NCI-H774 (cell line): ENCODE measurements around the gene TIMM17B.
A peak's percentile ranks its signal among the peaks of the same experiment; 100 is the strongest.

Source experiments
- DNase-seq: peaks from one replicate; lab custom pipeline; 2025; lab: John Stamatoyannopoulos, UW

The TIMM17B gene

DNA sequence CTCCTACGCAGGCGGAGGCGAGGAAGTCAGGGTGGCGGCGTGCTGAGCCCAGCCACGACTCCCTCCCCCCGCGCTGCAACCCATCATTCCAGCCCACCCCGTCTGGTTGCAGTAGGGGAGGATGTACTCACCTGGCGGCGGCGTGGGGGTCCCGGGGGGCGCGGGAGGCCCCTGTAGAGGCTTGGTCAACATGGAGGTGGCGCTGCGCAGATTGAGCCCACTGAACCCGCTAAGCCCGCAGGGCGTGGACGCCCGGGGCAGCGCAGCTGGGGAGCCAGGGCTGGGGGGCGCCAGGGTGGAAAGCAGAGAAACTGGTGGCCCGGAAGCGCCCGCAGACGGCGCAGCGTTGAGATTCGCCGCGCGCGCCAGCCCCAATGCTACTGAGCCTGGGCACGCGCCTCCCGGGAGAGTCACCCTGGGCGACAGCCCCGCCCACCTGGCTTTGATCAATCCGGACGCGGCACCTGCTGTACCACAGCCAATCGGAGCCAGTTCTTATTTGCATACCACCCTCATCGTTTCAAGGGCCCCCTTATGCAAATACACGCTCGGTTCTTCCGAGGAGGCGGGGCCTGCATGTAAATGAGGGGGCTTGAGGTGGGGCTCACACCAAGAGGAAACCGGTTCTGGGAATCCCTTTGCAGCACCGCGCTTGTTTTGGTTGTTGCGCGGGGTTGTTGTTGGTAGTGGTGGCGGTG lies 21.2 kb upstream of the TIMM17B start, which contains the start of gene PIM2:
PIM2 (minus strand) TSS at position 382 of the 698 bp plus-strand sequence; CDS start at position 192, 190 bp downstream.
- DNase-seq = peak; percentile 91

DNA sequence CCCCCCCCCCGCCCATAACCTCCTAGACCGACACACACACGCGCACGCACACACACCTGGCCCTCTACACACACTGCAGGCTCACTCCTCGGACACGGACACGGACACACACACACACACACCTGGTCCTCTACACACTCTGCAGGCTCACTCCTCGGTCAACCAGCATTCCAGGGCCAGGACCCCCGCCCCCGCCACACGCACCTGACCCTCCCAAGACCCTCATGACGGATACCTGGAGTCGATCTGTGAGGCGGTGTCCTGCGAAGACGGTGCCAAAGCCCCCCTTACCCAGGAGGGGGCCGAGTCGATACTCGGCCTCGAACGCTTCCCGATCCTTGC lies 20.7 kb upstream of the TIMM17B start:
- DNase-seq = no peak

DNA sequence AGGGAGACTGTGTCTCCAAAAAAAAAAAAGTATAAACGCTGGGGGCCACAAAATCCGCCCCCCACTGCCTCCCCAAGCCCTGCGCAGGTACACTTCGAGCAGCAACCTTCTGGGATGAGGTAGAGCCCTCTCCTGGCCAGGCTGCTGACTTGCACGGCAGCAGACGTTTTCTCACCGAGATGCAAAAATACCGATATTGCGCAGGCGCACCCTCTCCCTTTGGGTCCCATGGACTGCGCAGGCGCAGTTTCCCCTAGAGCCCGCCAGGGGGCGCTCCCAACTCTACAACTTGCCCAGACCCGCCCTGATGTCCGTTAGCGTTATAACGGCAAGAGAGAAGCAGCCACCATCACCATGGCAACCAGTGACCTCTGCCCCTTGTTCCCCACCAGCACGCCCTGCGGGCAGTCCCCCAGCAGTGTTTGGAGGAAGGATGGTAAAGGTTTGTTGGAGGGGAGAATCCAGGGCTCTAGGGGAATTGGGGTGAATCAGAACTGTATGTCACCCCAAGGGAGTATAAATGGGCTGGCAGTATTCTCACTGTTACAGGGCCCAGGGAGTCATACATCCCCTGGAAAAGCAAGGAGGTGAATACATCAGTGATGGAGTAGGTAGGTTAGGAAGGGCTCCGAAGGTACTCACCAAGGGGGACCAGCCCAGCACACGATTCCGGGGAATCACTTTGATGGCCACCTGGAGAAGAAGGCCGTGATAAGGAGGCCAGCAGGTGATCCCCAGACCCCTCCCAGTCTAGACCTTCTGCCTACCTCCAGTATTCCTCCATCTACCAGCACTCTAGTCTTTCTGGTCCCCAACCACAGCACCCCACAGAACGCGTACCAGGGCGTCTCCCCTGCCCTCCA lies 19.8 kb upstream of the TIMM17B start:
- peak; percentile 80 for DNase-seq

DNA sequence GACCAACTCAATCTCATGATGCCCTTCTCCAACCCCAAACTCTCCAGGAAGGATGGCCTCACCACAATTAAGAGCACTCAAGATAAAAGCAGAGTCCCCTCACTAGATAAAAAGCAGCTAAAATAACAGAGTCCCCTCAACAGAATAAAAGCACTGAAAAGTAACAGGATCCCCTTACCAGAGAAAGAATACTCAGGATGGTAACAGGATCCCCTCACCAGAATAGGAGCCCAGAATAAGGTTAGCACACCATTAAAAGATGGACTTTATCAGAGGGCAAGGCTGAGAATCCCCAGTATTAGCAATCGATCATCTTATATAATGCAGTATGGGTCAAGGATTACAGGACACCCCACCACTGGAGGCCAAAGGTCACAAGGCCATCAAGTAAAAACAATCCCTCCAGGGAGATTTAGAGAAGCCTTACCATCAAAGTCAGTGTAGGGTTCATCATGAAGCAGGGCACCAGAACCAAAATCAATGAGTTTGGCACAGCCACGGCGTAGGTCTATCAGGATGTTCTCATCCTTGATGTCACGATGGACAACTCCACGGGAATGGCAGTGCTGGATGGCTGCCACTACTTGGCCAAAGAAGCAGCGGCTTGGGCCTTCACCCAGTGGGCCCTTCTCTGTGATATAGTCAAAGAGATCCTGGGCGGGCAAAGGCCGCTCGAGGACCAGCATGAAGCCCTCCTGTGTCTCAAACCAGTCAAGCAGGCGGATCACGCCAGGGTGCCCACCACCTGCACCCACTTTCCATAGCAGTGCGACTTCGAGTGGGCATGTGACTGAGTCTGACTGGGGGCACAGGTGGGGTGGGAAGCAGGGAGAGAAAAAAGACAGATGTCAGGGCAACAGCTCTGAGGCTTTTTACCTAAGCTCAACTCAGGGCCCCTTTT lies 17.3 kb upstream of the TIMM17B start:
- no peak for DNase-seq

DNA sequence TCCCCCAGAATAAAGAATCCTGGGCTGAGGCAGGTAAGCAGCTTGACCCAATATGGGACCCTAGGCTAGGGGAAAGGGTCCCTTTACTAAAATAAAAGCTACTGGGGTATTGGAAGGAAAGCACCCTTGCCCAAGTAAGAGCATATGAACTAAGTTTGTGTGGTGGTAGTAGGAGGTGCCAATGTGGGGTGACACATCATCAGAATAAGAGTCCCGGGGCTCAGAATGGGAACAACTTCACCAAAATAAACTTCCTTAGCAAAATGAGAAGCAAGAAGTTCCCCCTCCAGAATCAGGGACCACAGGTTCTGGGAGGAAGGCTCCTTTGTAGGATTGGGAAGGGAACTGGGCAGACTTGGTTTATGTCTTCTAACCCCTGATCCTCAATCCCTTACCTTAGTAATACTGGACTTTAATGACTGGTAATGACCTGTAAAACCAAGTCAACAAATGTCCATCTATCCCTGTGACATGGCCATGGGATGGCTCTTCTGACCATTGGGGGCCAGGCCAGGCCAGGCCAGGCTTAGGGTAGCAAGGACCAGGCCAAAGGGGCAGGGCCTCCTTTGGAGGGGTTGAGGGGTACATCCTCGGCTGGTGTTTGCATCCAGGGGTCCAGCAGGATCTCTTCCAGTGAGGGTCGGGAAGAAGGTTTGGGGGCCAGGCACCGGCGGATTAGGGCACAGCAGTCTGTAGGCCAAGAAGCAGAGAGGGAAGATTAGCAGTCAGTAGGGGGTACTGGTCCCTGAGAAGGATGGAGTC lies 16.2 kb upstream of the TIMM17B start:
- no peak for DNase-seq

DNA sequence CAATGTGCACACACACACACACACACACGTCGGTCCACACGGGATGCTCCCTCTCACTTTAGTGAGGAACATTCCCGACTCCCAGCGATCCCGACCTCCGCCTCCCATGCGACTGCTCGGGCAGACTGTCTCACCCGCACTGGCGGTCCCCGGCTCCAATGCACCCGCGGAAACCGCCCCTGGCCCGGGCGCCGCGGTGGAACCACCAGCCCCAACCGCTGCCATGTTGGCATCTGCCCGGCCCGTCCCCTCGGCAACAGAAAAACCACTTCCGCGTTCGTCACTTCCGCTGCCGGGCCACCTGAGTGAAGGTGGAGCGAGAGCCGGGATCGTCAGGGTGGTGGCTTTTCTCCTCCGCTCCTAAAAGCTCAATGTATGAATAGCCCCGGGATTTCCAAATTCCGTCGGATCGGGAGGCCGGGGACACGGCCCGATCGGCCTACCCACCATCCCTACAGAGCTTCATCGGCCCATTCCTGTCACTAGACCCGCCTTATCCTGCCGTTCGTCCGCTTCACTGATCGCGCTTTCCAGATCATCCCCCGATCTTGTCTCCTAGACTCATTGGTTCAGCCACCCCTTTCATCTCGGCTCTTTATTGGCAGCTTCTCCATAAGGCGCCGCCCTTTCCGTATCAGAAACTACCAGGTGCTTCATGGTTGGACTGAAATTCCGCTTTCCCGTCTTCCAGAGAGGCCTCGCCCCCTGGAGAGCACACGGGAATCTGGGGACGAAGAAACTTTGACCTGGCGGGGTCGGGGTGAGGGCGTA lies 14.0 kb upstream of the TIMM17B start, which contains the start of gene SLC35A2:
SLC35A2 (minus strand) TSS at position 235 of the 771 bp plus-strand sequence; CDS start at position 225, 10 bp downstream.
- DNase-seq = peak; percentile 62

DNA sequence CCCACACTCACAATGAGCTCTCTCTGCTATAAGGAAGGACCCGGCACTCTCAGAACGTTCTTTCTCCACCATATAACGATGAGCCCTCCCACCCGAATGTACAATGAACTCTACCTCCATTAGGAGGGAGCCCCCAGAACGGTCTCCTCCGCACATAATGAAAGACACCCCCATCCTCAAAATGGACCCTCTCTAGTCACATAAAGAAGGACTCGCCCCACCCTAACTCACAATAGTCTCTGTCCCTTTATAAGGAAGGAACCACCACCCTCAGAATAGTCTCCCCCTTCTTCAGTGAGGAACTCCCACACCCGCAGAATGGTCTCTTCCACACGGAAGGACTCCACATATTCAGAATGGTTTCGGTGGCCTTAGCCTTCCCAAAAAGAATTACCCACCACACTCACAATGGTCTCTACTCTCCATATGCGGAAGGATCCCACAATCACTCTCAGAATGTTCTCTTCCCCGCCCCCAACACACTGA lies 13.4 kb upstream of the TIMM17B start:
- DNase-seq = no peak

DNA sequence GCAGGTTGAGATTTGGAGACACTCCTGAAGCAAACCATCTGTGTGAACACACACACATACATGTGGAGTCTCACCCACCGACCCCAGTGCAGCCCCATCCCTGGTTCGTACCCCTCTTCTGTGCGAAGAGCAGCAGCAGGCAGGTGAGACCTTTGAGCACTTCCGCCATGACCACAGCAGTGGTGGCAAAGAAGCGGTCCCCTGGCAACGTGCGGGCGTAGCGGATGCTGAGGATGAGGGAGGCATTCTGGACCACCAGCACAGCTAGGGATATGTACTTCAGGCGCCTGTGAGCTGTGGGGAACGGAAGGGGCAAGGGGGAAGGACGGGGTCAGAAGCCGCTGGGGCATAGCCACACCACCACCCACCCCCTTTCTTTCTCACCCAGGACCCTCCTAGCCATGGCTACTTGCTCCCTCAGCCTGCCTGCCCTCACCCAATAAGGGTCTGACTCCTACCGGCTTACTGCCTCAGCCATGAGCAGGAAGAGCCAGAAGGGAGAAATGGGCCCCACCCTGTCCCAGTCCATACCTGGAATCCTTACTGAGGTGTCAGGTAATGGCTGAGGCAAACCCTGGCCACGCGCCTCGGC lies 12.2 kb upstream of the TIMM17B start:
- DNase-seq = no peak

DNA sequence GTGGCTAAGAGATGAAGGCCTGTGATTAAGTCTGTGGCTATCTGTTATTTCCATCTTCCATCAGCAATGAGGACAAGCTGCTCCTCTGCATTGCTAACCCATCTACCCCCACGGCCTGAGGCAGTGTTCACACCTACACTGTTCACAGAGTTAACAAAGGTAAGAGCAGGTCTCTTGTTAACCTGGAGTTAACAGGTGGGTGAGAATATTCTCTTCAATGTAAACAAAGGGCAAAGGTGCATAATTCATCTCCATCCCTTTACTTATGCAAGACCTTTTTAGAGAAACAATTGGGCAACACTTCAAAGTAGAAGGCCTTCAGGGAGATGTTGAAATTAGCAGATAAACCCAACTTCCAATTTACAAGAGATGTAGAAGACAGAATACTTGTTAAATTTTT lies 11.0 kb upstream of the TIMM17B start:
- no peak for DNase-seq

DNA sequence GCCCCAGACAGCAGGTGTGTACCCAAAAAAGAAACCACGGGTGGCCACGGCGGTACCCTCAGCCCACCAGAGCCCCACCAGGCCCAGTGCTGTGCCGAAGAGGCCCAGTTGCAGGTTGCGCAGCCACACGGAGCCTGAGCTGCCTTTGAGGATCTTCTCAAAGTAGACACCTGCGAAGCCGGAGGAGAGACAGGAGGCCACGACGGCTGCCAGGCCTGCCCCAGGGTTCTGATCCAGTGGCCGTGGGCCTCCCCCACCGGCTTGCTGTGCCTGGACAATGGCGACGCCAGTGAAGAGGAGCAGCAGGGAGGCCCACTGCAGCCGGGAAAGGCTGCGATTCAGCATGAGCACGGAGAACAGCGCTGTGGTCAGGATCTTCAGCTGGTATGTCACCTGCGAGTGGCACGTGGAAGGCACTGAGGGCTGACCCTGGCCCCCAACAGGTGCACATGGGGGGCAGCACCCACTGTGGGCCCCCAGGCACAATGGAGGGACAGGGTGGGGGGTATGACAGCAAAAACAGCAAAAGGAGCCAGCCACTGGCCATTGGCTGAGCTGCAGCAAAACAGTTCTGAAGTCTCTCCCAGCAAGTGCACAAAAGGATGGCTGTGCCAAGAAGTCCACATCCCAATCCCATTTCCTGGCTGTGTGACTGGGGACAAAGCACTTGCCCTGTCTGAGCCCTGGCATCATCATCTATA lies 7.7 kb upstream of the TIMM17B start:
- no peak for DNase-seq

DNA sequence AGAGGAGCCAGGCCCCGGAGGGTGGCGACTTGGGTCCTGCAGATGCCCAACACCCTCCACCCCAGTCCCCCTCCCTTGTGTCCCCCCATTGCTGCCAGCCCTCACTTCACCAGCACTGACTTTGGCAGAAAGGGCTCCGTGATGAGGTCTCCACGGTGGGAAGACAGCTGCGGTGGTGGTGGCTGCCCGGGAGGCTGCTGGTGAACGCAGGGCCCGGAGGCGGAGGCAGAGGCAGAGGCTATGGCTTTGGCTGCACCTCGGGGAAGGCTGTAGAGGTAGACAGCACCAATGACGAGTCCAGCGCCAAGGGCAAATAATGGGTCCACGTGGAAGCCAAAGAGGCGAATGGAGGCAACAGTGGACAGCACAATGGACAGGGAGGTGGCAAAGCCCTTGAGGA lies 7.1 kb upstream of the TIMM17B start:
- DNase-seq = no peak

DNA sequence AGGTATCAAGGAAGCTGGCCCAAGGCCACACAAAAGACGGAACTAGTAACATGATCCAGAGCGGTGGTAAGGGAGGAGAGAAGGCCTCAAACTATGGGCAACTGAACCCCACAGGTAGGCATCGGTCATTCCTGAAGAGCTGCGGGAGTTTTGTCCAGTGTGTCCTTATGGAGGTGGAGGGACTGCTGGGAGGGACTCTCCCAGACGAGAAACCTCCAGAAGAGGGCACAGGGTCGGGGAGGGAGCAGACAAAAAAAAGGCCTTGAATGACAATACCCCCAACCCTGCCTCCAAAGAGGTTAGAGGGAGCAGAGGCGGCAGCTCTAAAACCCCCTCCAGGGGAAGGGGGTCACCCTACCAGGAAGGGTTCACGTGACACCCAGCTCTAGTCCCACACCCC lies 6.6 kb upstream of the TIMM17B start:
- DNase-seq = no peak

DNA sequence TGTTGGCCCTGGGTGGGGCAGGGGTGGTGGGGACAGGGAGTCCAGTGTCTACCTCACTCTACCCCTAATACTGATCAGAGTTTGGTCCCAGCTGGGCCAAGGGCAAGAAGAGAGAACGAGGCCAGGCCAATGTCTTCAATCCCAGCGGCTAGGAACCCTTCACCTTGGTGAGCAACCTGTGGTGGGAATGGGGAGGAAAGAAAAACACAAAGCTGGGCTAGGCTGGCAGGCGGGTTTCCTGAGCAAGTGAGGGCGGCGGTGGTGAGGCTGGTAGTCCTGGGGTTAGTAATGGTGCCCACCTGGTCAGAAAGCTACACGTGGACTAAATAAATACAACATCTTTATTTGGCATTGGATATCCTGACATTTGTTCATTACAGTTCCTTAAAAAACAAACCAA lies 5.7 kb upstream of the TIMM17B start:
- DNase-seq = no peak

DNA sequence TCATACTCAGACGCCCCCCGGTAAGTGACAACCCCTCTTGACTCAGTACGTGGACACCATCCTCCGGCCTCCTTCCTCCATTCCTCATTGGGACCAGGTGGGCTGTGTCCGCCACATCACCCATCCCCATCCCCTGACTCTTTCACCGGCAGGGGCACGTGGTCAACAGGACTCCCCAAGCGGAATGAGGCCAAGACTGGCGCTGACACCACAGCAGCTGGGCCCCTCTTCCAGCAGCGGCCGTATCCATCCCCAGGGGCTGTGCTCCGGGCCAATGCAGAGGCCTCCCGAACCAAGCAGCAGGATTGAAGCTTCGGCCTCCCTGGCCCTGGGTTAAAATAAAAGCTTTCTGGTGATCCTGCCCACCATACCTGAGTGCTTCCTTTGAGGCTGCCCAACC lies 5.2 kb upstream of the TIMM17B start:
- DNase-seq = no peak

DNA sequence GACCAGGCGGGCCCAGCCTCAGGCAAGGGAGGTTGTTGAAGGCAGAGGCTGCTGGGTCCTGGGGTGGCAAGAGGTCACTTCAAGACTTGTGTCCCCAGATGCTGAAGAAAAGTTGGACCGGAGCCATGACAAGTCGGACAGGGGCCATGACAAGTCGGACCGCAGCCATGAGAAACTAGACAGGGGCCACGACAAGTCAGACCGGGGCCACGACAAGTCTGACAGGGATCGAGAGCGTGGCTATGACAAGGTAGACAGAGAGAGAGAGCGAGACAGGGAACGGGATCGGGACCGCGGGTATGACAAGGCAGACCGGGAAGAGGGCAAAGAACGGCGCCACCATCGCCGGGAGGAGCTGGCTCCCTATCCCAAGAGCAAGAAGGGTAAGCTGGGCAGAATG lies 4.6 kb upstream of the TIMM17B start:
- DNase-seq = no peak

DNA sequence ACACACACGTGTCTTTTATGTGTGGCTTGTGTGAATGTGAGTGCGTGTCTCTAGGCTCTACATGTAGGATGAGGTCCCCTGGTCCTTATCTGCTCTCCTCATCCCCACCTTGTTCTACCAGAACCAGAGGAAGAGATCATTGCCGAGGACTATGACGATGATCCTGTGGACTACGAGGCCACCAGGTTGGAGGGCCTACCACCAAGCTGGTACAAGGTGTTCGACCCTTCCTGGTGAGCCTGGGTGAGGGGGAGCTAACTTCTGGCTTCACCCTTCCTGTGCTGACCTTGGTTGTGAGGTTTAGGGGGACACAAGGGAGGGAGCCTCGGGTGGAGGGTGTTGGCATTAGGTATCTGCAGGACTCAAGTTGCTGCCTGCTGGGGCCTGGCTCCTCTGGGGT lies 3.5 kb upstream of the TIMM17B start:
- no peak for DNase-seq

DNA sequence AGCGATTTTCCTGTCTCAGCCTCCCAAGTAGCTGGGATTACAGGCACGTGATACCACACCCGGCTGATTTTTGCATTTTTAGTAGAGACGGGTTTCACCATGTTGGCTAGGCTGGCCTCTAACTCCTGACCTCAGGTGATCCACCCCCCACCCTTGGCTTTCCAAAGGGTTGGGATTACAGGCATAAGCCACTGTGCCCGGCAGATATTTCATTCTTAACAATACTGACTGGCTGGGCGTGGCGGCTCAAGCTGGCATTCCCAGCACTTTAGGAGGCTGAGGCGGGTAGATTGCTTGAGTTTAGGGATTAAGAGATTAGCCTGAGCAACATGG lies 1.5 kb upstream of the TIMM17B start:
- DNase-seq = no peak

DNA sequence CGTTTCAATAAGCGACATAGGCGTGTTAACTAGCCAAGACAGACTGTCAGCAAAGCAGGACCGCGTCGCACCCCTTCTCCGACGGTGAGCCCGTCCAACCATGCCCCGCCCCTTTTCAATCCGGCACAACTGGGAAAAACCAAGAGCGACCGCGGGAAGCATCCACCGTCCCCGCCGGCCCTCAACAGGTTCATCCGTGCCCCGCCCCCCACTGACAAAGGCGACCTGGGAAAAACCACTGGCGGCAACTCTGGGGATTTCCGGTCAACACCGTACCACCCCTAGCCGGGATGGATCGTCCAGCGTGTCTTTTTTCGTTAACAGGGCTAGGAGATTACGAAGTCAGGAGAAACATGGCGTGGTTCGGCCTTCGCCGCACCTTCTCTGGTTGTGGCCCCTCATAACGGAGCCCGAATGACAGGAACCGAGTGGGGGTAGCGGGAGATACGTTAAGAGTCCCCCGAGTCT lies 377 bp downstream of the TIMM17B start:
- peak; percentile 61 for DNase-seq

DNA sequence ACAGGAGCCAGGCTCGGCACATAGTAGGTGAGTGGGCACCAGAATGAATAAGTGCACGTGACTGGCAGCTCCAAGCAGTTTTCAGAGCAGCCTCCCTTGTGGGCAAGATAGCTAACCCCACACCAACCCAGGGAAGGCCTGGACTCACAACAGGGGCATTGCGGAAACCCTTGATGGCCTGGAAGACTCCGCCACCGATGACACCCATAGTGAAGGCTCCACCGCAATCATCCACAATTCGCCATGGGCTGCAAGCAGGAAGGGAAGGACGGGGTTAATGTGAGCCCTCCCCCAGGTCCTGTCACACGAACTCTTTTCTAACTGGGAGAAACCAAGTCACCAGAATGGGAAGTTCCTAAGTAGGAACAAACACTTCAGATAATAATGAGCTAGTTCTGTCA lies 957 bp downstream of the TIMM17B start:
- peak; percentile 1 for DNase-seq

DNA sequence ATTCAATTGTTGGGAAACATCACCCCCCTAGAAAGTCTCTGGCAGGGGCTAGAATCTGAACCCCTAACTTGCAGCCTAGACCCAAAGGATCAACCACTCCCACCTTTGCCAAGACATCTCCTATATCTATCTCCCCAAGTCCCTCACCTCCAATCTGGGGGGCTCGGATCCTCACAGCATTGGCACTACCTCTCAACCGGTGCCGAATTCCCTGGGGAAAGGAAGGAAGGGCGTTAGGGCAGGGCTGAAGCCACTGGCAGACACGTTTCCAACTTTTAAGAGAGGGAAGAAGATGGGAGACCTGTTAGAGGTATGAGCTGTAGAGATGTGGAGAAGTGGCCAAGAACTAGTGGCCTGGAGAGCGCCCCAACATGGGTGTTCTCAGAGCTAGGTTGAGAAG lies 2.7 kb downstream of the TIMM17B start:
- no peak for DNase-seq
